NCI-H2171 treated with DMSO at 0.1 percent for 48 hours (cell line): Measurements from ENCODE around the gene MYOZ3.

Experiments used
- DNase-seq: peaks from one replicate; lab custom pipeline; 2025; lab: John Stamatoyannopoulos, UW

Gene MYOZ3

DNA sequence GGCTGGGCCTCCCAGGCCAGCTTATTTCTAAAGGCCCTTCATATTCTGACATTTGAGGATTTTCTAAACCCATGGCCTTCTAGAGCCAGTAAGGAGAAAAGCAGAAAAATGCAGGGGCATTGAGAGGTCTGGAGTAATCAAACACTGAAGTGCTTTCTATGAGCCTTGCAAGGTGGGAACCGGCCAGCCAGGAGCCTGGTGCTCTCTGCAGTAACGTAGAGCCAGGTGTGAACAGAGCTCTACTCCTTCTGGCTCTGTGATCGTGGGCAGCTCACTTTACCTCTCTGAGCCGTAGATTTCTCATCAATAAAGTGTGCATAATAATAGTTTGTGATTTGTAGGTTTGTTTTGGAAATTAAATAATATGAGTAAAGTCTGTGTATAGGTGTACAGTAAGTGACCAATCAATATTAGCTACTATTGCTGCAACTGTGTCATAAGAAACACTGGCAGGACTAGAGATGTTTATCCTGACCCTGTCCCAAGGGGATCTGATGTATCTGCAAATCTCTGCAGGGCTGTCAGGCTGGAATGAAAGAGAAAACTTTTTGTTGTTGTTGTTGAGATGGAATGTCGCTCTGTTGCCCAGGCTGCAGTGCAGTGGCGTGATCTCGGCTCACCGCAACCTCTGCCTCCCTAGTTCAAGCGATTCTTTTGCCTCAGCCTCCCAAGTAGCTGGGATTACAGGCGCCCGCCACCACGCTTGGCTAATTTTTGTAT lies 17.9 kb upstream of the MYOZ3 start:
- no peak for DNase-seq

- no peak for DNase-seq
These were observed 17.0 kb upstream of the MYOZ3 start for GRCh38 chr5:150644058-150644457.

- peak; percentile 37 for DNase-seq
These were observed 16.5 kb upstream of the MYOZ3 start for GRCh38 chr5:150644514-150644913.

DNA sequence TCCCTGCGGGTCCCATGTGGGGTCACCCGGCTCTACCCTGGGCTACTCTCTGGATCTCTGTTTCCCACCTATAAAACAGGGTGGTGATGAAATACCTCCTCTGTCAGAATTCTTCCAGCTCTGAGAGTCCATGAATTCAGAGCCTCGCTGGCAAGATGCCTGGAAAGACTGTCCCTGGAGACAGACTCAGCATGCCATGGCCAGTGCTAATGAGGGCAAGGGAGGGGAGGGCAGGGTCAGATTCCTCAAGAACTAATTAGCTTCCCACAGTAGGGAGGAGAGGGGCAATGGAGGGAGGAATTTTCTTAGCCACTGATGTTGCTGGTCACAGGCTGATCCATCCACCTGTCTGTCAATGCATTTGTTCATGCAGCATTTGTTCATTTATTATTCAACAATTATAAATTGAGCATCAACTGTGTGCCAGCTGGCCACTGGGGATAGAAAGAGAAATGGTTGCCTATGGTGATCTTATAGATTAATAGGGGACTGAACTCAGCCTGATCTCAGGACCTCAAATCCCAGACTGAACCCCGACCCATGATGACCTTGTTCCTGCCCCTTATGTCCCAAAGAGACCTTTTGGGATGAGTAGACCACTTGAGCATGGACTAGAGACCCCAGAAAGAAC lies 15.9 kb upstream of the MYOZ3 start:
- DNase-seq, result peak; percentile 49

- no peak for DNase-seq
These were observed 13.5 kb upstream of the MYOZ3 start for GRCh38 chr5:150647275-150648251.

DNA sequence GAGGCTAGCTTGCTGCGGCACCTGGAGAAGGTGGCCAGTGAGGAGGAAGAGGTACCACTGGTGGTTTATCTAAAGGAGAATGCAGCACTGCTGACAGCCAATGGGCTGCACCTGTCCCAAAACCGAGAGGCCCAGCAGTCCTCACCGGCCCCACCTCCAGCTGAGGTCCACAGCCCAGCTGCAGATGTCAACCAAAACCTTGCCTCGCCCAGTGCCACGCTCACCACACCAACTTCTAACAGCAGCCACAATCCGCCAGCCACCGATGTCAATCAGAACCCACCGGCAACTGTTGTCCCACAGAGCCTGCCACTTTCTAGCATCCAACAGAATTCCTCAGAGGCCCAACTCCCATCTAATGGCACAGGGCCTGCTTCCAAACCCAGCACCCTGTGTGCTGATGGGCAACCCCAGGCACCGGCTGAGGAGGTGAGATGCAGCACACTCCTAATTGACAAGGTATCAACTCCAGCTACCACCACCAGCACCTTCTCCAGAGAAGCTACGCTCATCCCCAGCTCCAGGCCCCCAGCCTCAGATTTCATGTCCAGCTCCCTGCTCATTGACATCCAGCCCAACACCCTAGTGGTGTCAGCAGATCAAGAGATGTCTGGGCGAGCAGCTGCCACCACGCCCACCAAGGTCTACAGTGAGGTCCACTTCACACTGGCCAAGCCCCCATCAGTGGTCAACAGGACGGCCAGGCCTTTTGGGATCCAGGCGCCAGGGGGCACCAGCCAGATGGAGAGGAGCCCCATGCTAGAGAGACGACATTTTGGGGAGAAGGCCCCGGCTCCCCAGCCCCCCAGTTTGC lies 12.6 kb upstream of the MYOZ3 start:
- no peak for DNase-seq

- no peak for DNase-seq
These were observed 11.7 kb upstream of the MYOZ3 start for GRCh38 chr5:150649108-150650020.

- DNase-seq, result no peak
These were observed 10.7 kb upstream of the MYOZ3 start for GRCh38 chr5:150650021-150651006.

- no peak for DNase-seq
These were observed 9.7 kb upstream of the MYOZ3 start for GRCh38 chr5:150651382-150651781.

GRCh38 chr5:150651924-150652671 lies 9.0 kb upstream of the MYOZ3 start:
- no peak for DNase-seq

DNA sequence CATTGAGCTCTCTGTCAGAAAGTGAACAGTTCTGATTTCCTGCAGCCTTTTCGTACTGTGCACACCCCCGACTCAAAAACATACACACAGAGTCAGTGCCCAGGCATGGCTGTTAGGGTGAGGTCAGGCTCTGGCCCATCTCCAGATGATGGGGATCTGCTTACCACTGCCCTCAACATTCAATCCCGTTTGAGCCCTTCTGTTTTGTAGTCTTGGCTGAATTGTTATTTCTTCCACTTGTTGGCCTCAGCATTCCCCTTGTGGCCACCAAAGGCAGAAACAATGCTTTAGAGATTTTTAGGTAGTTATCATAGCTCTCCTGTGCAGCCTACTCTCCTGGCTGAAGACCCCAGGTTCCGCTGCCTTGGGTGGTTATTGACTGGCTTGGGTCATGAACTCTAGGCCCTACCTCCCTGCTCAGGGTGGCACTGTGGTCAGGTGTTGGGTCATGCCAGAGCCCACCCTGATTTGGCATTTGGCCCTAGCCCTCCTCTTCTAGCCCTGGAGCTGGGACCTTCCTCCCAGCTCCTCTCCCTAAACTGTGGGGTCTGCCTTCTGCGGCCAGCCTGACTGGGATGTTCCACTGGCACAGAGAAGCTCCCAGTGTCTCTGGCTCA lies 7.8 kb upstream of the MYOZ3 start:
- DNase-seq, result no peak

DNA sequence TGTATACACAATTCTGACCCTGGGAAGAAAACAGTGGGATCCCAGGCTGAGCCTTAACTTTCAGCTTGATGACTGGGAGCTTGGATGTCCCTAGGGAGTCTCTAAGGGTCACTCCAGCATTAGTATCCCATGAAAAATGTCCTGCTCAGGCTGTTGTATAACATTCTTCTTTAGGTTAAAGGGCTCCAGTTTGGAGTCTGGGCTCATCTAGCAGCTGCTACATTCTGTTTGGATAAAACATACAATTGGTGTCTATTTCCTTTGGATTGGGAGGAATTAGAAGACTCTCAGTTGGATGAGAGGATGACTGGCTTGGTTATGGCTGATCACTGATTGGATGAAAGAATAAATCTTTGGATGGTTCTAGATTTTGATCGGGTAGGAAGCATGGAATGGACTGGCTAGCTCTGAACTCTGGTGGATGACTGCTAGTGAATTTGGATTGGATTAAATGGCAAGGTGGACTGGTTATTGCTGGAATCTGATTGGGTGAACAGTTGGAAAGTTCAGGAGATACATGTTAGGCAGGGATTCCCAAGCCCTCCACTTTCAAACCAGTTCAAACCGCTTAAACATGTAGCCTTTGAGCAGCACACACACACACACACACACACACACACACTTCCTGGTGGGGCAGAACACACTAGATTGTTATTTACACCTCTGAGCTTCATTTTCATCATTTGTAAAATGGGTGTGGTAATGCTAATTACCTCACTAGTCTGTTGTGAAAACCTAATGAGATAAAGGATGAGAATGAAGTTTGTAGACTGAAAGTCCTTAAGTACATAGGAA lies 7.1 kb upstream of the MYOZ3 start:
- DNase-seq, result no peak

- DNase-seq, result no peak
These were observed 5.8 kb upstream of the MYOZ3 start for GRCh38 chr5:150655221-150655620.

DNA sequence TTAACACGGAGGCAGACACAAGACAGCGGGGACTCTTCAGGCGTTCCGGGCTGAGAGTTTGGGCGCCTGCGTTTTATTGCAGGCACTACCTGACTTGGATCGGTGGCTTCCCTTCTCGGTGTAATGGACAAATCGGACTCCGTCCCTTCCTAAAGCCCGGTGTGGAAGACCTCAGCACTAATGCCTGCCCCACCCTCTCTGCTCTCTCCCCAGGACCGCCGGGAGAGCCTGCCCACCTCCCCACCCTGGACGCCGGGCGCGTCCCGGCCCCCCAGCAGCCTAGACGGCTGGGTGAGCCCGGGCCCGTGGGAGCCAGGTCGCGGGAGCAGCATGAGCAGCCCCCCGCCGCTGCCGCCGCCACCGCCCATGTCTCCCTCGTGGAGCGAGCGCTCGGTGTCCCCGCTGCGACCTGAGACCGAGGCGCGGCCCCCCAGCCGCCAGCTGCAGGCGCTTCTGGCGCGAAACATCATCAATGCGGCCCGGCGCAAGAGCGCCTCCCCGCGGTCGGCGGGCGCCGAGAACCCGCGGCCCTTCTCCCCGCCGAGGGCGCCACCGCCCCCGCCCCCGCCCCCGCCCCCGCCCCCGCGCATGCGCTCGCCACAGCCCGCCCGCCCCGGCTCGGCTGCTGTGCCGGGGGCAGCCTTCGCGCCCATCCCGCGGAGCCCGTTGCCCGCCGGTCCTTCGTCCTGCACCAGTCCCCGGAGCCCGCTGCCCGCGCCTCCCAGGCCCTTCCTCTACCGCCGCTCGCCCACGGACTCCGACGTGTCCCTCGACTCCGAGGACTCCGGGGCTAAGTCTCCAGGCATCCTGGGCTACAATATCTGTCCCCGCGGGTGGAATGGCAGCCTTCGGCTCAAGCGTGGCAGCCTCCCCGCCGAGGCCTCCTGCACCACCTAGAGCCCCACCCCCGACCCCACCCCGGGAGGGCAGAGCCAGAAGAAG lies 4.6 kb upstream of the MYOZ3 start:
- peak; percentile 59 for DNase-seq

DNA sequence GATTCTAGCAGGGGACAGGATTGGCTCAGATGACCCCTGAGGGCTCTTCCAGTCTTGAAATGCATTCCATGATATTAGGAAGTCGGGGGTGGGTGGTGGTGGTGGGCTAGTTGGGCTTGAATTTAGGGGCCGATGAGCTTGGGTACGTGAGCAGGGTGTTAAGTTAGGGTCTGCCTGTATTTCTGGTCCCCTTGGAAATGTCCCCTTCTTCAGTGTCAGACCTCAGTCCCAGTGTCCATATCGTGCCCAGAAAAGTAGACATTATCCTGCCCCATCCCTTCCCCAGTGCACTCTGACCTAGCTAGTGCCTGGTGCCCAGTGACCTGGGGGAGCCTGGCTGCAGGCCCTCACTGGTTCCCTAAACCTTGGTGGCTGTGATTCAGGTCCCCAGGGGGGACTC lies 2.9 kb upstream of the MYOZ3 start:
- DNase-seq, result no peak

- no peak for DNase-seq
These were observed 2.3 kb upstream of the MYOZ3 start for GRCh38 chr5:150658699-150659265.
